PFSK-1 (cell line): ENCODE data around the gene FLOT1.

ENCODE experiments used
- FOXP2 ChIP-seq: optimal IDR thresholded peaks from 2 replicates; pipeline ENCODE3; 2011; ENCODE audit warnings: borderline replicate concordance, control low read depth, inconsistent platforms; ENCODE audit not compliant: insufficient read depth; ENCODE audit errors: extremely low read length, extremely low read depth
- POLR2AphosphoS5 ChIP-seq: IDR thresholded peaks from 2 replicates; pipeline ENCODE4 v1.6.1; 2012; ENCODE audit warnings: low read depth, mild to moderate bottlenecking, control low read depth, low read length, moderate library complexity
- REST ChIP-seq, 2 experiments: IDR thresholded peaks; 2 replicates each; pipeline versions ENCODE4 v1.6.1 to v1.8.0; 2011 to 2012; ENCODE audit warnings: low read depth in 2 of 2, low read length in 2 of 2, control low read depth in 1 of 2, inconsistent platforms in 1 of 2, mild to moderate bottlenecking in 1 of 2, moderate library complexity in 1 of 2; ENCODE audit not compliant: insufficient read depth in 1 of 2
- SIN3A ChIP-seq: IDR thresholded peaks from 2 replicates; pipeline ENCODE4 v1.6.1; 2012; ENCODE audit warnings: mild to moderate bottlenecking, low read length, moderate library complexity, borderline replicate concordance; ENCODE audit not compliant: insufficient read depth
- TAF1 ChIP-seq: IDR thresholded peaks from 2 replicates; pipeline ENCODE4 v1.6.1; 2012; ENCODE audit warnings: low read length, control low read depth, borderline replicate concordance; ENCODE audit not compliant: insufficient read depth

The FLOT1 gene

GRCh38 chr6:30782425-30783014, 40.0 kb upstream of the FLOT1 start:
- no peak for TF ChIP-seq FOXP2
- no peak for TF ChIP-seq REST (IDR thresholded peaks at IDR 0.05; ENCODE audit: insufficient read depth in 1 of 2, low read depth in 2 of 2, low read length in 2 of 2)
- TF ChIP-seq TAF1, result no peak
- no peak for TF ChIP-seq POLR2AphosphoS5
- no peak for TF ChIP-seq SIN3A

- TF ChIP-seq SIN3A (peak; percentile 84; the same call in 1 of the 2 replicates), FOXP2 (peak; percentile 52), TAF1 (no peak), REST (IDR thresholded peaks at IDR 0.05; ENCODE audit: insufficient read depth in 1 of 2, low read depth in 2 of 2, low read length in 2 of 2) (peak in 1 of 2 experiments; percentile 71; a peak in 1 of 4 replicates), POLR2AphosphoS5 (no peak)
Observed at GRCh38 chr6:30781743-30782424, 39.4 kb upstream of the FLOT1 start.

DNA sequence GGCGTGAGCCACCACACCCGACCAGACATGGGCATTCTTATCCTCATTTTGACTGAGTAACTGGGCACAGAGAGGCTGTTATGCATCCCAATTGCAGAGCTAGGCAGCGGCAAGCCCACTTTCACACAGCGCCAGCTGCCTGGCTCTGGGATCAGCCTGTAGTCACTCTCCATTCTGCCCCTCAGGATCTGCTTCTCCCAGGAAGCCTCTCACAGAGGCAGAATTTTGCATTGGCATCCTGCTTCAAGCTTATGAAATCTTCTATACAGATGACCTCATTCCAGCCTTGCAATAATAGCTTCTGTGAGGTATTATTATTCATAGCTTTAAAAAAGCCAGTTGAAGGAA, 38.9 kb upstream of the FLOT1 start:
- TF ChIP-seq FOXP2 (no peak), POLR2AphosphoS5 (no peak), REST (IDR thresholded peaks at IDR 0.05; ENCODE audit: insufficient read depth in 1 of 2, low read depth in 2 of 2, low read length in 2 of 2) (no peak), TAF1 (no peak), SIN3A (no peak)

DNA sequence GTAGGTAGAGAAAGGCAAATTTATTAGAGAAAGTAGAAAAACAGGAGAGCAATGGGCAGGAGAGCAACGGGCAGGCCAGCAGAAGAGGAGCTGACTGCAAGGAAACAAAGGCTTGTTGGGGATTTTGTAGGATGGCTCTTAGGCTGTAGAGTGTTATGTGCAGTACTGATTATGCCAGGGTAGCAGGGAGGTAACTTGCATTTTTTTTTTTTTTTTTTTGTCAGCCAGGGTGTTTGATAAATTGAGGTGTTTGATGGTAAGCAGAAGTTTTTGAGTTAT, 38.1 kb upstream of the FLOT1 start:
- TF ChIP-seq REST (IDR thresholded peaks at IDR 0.05; ENCODE audit: insufficient read depth in 1 of 2, low read depth in 2 of 2, low read length in 2 of 2) (no peak), POLR2AphosphoS5 (no peak), FOXP2 (no peak), TAF1 (no peak), SIN3A (no peak)
